DMS153 (cell line): ENCODE data around the gene ATP8B3.

Source experiments
- DNase-seq: peaks from one replicate; lab custom pipeline; 2025; lab: John Stamatoyannopoulos, UW

The ATP8B3 gene

GRCh38 chr19:1851654-1852580 is 39.8 kb upstream of the ATP8B3 start:
- no peak for DNase-seq

DNA sequence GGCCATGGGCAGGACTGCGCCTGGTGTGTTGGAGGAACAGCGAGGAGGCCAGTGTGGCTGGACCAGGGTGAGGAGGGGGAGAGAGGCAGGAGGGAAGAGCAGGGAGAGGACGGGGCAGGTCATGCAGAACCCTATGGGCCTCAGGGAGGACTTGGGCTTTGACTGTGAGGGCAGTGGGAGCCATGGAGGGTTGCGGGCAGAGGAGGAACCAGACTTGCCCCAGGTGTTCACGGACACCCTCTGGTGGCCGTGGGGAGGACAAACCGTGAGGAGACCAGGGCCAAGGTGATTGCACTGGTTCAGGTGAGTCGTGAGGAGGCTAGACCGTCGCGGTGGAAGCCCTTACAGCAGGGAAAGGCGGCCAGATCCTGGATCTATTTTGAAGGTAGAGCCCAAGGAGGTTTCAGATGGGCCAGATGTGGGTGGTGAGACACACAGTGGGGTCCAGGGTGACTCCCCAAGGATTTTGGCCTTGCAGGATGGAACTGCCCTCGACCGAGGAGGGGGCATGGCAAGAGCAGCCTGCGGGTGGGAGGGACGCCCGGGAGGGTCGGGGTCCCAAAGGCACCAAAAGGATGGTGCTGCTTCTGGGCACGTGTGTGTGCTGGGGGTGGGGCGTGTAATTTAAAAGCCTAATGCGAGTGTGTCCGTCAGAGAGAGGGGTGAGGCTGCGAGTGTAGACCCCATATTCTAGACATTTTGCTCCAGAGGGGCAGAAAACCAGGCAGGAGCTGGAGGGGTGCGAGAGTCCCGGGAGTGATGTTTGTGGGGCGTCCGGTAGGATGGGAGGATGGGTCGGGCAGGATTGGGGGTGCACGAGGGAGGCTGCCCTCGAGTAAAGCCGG is 39.0 kb upstream of the ATP8B3 start:
- DNase-seq: no peak

DNA sequence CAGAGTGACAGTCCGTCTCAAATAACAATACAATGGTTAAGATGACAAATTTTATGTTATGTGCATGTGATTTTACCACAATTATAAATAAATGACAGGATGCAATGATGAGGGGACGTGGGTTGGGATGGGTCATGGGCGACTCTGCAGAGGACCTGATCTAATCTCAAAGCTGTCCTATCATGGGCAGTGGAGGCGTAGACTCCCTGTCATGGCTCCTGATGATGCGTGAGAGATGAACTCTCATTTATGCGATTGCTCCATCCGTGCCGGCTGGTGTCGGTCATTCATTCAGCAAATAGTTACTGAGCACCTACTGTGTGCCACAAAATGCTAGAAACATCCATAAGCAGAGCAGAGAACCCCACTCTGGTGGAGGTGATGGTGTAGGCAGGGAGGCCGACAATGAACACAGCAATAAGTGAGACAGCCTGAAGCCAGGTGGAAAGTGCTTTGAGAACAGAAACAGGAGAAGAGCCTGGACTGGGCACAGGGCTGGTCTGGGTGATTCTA is 37.9 kb upstream of the ATP8B3 start:
- no peak for DNase-seq

DNA sequence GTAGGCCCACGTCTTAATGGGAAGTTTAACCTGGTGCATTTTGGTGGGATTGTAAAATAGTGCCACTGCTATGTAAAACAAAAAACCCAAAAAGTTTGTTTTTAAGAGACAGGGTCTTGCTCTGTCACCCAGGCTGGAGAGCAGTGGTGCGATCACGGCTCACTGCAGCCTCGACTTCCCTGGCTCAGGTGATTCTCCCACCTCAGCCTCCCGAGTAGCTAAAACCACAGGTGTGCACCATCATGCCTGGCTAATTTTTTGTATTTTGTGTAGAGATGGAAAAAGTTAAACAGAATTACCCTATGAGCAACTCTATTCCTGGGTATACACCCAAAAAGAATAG is 37.0 kb upstream of the ATP8B3 start:
- no peak for DNase-seq

DNA sequence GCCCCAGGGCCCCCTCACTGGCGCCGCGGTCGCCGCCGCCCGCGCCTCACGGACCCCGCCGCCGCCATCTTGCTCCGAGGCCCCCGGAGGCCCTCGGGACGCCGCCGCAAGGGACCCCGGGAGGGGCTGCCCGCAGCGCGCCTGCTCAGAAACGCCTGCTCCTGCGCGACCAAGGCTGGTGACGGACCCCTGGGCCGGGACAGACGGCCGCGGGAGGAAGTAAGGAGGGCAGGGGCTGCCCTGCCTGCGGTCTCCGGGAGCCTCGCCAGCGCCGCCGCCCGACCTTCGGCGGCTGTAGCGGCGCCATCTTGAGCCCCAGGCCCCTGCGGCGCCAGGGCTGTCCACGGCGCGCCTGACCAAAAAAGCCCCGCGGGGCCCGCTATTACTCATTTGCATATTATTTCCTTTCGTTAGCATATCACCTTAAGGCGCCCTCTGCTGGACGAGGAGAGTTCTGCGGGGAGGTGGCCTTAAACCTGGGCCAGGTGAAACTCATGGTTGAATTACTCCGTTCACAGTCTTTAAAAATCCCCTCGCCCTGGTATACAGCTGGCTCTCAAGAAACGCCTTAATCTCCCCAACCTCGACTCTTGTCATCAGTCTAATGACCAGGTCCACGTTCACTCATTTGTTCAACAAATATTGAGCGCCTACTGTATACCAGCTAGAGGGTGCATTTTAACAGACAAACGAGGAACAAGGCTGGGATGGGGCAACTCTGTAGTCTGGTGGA is 36.5 kb upstream of the ATP8B3 start, which contains the start of gene REXO1:
TSS of gene REXO1 (minus strand) at position 85 of the 733 bp plus-strand sequence. CDS start 125 bp downstream, outside the sequence.
- DNase-seq: peak; percentile 75

GRCh38 chr19:1847684-1848398 is 35.8 kb upstream of the ATP8B3 start:
- no peak for DNase-seq

GRCh38 chr19:1847348-1847683 is 35.2 kb upstream of the ATP8B3 start:
- DNase-seq: no peak

DNA sequence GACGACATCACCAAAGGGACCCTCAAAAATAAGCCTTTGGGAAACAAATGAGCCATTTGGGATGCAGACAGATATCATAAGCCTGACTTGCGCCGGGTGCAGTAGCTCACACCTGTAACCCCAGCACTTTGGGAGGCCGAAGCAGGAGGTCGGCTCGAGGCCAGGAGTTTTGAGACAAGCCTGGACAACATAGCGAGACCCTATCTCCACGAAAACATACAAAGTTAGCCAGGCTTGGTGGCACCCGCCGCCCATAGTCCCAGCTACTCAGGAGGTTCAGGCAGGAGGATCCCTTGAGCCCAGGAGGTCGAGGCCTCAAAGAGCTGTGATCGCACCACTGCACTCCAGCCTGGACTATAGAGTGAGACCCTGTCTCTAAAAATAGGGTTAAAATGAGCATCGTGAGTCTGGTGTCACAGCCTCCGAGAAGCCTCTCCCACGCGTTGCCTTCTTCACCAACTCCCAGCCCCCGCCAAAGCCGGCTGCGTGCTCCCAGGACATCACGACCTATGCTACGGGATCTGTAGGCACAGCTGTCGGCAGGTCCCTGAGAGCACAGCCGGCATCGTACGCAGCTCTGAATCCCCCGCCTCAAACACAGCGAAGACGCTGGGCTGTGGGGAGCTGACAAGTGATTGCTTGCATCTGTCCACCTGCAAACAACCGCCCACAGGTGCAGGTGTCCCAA is 34.6 kb upstream of the ATP8B3 start:
- DNase-seq: no peak

DNA sequence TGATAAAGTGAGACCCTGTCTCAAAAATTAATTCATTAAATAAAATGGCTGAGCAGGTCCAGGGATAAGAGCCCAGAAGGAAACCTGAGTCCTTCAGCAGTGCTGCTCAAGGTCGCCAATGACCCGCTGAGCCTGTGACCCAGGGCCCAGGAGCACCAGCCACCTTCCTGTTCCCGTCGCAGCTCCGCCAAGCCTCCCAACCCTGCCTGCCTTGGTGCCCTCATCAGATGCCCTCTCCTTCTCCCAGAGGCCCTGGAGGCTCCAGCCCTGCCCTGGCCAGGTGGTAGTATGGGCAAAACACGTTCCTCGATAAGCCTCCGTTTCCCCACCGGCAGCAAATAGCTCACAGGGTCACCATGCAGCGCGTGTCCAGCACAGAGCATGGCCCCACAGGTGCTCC is 33.6 kb upstream of the ATP8B3 start:
- DNase-seq: no peak

DNA sequence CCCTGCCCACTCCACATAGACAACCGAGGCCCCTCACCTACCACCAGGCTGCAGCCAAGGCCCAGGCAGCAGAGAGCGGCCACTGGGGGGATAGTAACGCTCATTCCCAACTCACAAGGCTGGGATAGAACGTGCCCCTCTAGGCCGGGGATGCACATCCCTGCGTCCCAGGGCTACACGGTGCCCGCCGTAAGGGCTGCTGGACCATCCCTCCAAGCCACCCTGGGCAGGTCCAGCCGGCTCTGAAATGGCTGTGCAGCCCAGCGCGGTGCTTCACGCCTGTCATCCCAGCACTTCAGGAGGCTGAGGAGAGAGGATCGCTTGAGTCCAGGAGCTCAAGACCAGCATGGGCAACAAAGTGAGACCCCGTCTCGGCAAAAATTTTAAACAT is 33.0 kb upstream of the ATP8B3 start:
- DNase-seq: no peak

DNA sequence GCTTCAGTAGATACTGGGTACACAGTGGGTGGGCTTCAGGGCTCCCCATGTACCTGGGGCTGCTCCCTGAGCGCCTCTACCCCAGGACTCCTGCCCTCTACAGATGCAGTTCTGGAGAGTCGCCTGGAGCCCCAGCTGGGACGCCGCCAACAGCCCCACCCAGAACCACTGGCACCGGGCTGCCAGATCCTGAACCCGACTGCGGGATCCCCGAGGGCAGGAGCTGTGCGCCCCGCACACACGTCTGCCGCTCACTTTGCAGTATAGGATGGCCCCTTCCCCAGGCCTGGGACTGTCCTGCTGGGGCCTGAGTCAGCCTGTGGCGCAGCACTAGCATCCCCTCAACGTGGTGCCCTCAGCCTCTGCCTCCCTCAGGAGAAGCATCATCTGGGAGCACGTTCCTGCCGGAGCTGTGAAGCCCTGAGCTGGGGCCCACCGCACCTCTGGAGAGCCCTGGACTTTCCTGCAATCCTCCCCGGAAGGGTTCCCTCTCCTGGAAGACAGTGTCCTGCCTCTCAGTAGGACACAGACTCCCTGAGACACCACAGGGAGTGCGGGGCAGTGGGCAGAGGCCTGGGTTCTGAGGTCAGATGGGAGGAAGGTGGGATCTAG is 32.5 kb upstream of the ATP8B3 start:
- no peak for DNase-seq

GRCh38 chr19:1843646-1844394 is 31.7 kb upstream of the ATP8B3 start:
- no peak for DNase-seq

DNA sequence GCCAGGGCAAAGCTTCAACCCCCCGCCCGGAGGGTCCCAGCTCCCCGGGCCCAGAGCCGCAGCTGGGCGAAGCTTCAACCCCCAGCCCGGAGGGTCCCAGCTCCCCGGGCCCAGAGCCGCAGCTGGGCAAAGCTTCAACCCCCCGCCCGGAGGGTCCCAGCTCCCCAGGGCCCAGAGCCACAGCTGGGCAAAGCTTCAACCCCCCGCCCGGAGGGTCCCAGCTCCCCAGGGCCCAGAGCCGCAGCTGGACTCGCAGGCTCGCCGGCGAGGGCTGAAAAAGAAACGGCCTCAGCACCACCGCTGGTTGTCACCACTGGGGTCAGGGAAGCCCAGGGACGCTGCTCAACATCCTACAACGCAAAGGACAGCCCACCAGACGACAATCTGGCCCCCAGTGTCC is 31.0 kb upstream of the ATP8B3 start:
- no peak for DNase-seq

- no peak for DNase-seq
Observed at GRCh38 chr19:1841209-1841924, 29.3 kb upstream of the ATP8B3 start.

- DNase-seq: no peak
Observed at GRCh38 chr19:1840541-1841115, 28.6 kb upstream of the ATP8B3 start.

- no peak for DNase-seq
Observed at GRCh38 chr19:1839658-1840540, 27.8 kb upstream of the ATP8B3 start.

DNA sequence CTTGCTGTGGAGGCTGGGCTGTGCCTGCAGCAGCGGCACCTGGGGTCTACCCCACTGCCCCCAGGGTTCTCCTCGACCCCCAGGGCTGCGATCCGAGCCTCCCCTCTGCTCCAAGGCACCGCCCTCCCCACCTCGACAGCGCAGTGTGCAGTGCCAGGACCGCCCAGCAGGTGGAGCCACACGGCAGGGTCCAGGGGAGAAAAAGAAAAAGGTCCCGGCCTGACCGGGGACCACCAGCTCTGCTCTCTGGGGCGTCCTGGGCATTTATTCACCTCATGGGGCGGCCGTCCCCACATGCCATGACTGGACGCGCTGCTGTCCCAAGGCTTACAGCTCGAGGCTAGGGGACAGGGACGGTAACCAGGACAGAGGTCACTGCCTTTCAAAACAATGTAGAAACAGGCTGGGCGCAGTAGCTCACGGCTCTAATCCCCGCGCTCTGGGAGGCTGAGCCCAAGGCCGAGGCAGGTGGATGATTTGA is 25.6 kb upstream of the ATP8B3 start:
- no peak for DNase-seq

DNA sequence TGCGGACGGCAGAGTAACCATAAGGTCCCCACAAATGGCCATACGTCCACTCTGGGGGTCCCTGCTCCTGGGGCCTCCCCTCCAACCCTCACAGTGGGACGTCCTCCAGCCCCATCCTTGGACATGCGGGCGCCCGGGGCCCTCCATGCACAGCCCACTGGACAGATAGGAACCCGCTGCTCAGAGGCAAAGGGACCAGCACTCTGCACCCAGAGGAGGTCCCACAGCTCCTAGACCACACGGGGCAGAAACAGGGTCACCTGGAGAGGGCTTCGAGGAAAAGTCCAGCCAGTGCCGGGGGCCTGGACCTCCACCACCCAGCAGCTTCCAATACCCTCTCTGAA is 25.1 kb upstream of the ATP8B3 start:
- no peak for DNase-seq
